DOHH2 (cell line): ENCODE data around the gene FAM217B.

Experiments
- H3F3A ChIP-seq: fragments of 200-600 bp; sonication (generic), shearing (Covaris generic); 2 replicates; pipeline ENCODE4 v1.6.0; 2016; ENCODE audit warnings: antibody characterized with exemption, mild to moderate bottlenecking; ENCODE audit not compliant: control insufficient read depth, insufficient read depth
- H3K27ac ChIP-seq: fragments of 200-600 bp; sonication (generic); 2 replicates; pipeline ENCODE4 v1.5.1; 2014; ENCODE audit warnings: low read depth, mild to moderate bottlenecking, low read length, moderate library complexity
- H3K27me3 ChIP-seq: fragments of 200-600 bp; sonication (generic); 2 replicates; pipeline ENCODE4 v1.6.1; 2014; ENCODE audit warnings: mild to moderate bottlenecking, low read length, mixed read lengths; ENCODE audit not compliant: control insufficient read depth
- H3K36me3 ChIP-seq: fragments of 200-600 bp; sonication (generic); 2 replicates; pipeline ENCODE4 v1.6.1; 2014; ENCODE audit warnings: mild to moderate bottlenecking, low read length, moderate library complexity, mixed read lengths; ENCODE audit not compliant: control insufficient read depth
- H3K4me1 ChIP-seq: fragments of 200-600 bp; sonication (generic); 2 replicates; pipeline ENCODE4 v1.6.1; 2014; ENCODE audit warnings: mild to moderate bottlenecking, low read length, mixed read lengths; ENCODE audit not compliant: control insufficient read depth
- H3K4me2 ChIP-seq: fragments of 200-600 bp; sonication (generic); 2 replicates; pipeline ENCODE4 v1.6.0; 2014; ENCODE audit warnings: mild to moderate bottlenecking, low read length, moderate library complexity
- H3K4me3 ChIP-seq: fragments of 200-600 bp; sonication (generic); 2 replicates; pipeline ENCODE4 v1.5.1; 2014; ENCODE audit warnings: mild to moderate bottlenecking, low read length, mixed read lengths
- H3K79me2 ChIP-seq: fragments of 200-600 bp; sonication (generic); 2 replicates; pipeline ENCODE4 v1.6.1; 2014; ENCODE audit warnings: mild to moderate bottlenecking, low read length, mixed read lengths; ENCODE audit not compliant: control insufficient read depth
- H3K9me2 ChIP-seq: fragments of 200-600 bp; sonication (generic); replicated peaks from 2 replicates; pipeline ENCODE4 v1.6.1; 2014; ENCODE audit warnings: mild to moderate bottlenecking, low read length, mixed read lengths; ENCODE audit not compliant: control insufficient read depth
- H3K9me3 ChIP-seq: fragments of 200-600 bp; sonication (generic); 2 replicates; pipeline ENCODE4 v1.6.1; 2014; ENCODE audit warnings: antibody characterized with exemption, low read length, mixed read lengths; ENCODE audit not compliant: control insufficient read depth, insufficient read depth
- H4K20me1 ChIP-seq: fragments of 200-600 bp; sonication (generic); 2 replicates; pipeline ENCODE4 v1.6.0; 2014; ENCODE audit warnings: low read depth, mild to moderate bottlenecking, antibody characterized with exemption, low read length, moderate library complexity; ENCODE audit not compliant: control insufficient read depth, insufficient read depth
- CTCF ChIP-seq: fragments of 200-600 bp; sonication (generic); IDR thresholded peaks from one replicate; pipeline ENCODE4 v1.5.1; 2014; ENCODE audit warnings: antibody characterized with exemption, mild to moderate bottlenecking, low read depth, low read length; ENCODE audit not compliant: poor library complexity, severe bottlenecking
- EZH2phosphoT487 ChIP-seq: fragments of 200-600 bp; sonication (generic); IDR thresholded peaks from 2 replicates; pipeline ENCODE4 v1.6.1; 2017; ENCODE audit warnings: borderline replicate concordance, mild to moderate bottlenecking, antibody characterized with exemption, low read length, moderate library complexity, mixed read lengths

The FAM217B gene

GRCh38 chr20:59932616-59933295 lies 7.4 kb upstream of the FAM217B start:
- Histone ChIP-seq H3F3A (0 out of 2 replicates have a peak, but pooled peaks cover 3% of the 10 kb centered on the region), H3K4me2 (no peak overlapping the region), H3K27me3 (peaks cover 7% of the 10 kb centered on the region), H4K20me1 (no peaks in the 10 kb centered on the region), H3K27ac (no peak overlapping the region), H3K36me3 (no peaks in the 10 kb centered on the region), H3K4me1 (no peaks in the 10 kb centered on the region; the same call in 1 of the 2 replicates), H3K9me3 (no peaks in the 10 kb centered on the region), H3K79me2 (no peaks in the 10 kb centered on the region), H3K4me3 (no peak overlapping the region), H3K9me2 (no peaks in the 10 kb centered on the region)
- TF ChIP-seq CTCF (no peak), EZH2phosphoT487 (no peak)

GRCh38 chr20:59933296-59933848 lies 6.8 kb upstream of the FAM217B start, which contains the start of gene SYCP2:
TSS of gene SYCP2 (minus strand) at chr20:59933637. CDS start at chr20:59922413, 11,224 bp downstream.
- H3K4me3 ChIP-seq = no peak within 1 kb of the TSS
- no peak within 1 kb of the TSS for H3K4me2 ChIP-seq
- H3K27me3 ChIP-seq = peaks cover 5% of the 10 kb centered on the region; the same call in 1 of the 2 replicates
- H4K20me1 ChIP-seq = no peaks in the 10 kb centered on the region
- no peaks in the 10 kb centered on the region for H3K36me3 ChIP-seq
- TF ChIP-seq EZH2phosphoT487 = no peak
- no peak for TF ChIP-seq CTCF
- H3K9me3 ChIP-seq = no peaks in the 10 kb centered on the region
- peaks cover 6% of the 10 kb centered on the region; the same call in 1 of the 2 replicates for H3K4me1 ChIP-seq
- 0 out of 2 replicates have a peak, but pooled peaks cover 6% of the 10 kb centered on the region for H3F3A ChIP-seq
- peaks cover 2% of the 10 kb centered on the region; the same call in 1 of the 2 replicates for H3K79me2 ChIP-seq
- H3K27ac ChIP-seq = no peak within 1 kb of the TSS
- H3K9me2 ChIP-seq = no peaks in the 10 kb centered on the region

GRCh38 chr20:59933849-59934585 lies 6.2 kb upstream of the FAM217B start:
- no peak overlapping the region for H3K4me3 ChIP-seq
- H3K27ac ChIP-seq = no peak overlapping the region
- 0 out of 2 replicates have a peak, but pooled peaks cover 6% of the 10 kb centered on the region for H3F3A ChIP-seq
- peaks cover 4% of the 10 kb centered on the region for H3K79me2 ChIP-seq
- no peaks in the 10 kb centered on the region for H4K20me1 ChIP-seq
- peak; percentile 68 for TF ChIP-seq CTCF
- TF ChIP-seq EZH2phosphoT487 = no peak
- H3K9me2 ChIP-seq = no peaks in the 10 kb centered on the region
- no peaks in the 10 kb centered on the region for H3K36me3 ChIP-seq
- H3K4me1 ChIP-seq = peaks cover 12% of the 10 kb centered on the region
- no peaks in the 10 kb centered on the region for H3K9me3 ChIP-seq
- H3K4me2 ChIP-seq = no peak overlapping the region
- H3K27me3 ChIP-seq = peaks cover 3% of the 10 kb centered on the region; the same call in 1 of the 2 replicates
